Activated naive CD4-positive, alpha-beta T cell (primary cell): ENCODE measurements around the gene CCNY.
"Not testable (repeated sequence)": the region's sequence is repeated elsewhere in the genome, so short reads cannot be mapped to it uniquely, and the experiment has no call there.

Experiments used
- DNase-seq, 4 experiments: peaks; one replicate each; lab custom pipeline; 2025; lab: John Stamatoyannopoulos, UW

CCNY gene

DNA sequence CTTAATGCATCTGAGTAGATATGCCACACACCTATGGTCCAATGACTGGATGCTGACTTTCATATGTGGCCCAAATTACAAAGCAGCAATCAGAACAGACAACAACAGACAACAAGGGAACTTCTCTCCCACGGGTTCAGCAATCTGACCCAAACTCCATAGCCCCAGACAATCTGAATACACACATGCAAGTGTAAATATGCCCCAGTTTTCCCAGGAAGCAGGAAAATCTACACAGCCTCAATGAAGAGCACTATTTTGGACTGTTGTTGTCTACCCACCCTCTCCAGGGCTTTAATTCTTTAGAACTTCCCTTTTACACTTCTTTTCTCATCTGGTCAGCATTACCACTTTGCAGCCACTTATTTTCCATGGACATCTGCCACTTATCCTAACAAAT is 2.0 kb upstream of the CCNY start:
- DNase-seq, result no peak

DNA sequence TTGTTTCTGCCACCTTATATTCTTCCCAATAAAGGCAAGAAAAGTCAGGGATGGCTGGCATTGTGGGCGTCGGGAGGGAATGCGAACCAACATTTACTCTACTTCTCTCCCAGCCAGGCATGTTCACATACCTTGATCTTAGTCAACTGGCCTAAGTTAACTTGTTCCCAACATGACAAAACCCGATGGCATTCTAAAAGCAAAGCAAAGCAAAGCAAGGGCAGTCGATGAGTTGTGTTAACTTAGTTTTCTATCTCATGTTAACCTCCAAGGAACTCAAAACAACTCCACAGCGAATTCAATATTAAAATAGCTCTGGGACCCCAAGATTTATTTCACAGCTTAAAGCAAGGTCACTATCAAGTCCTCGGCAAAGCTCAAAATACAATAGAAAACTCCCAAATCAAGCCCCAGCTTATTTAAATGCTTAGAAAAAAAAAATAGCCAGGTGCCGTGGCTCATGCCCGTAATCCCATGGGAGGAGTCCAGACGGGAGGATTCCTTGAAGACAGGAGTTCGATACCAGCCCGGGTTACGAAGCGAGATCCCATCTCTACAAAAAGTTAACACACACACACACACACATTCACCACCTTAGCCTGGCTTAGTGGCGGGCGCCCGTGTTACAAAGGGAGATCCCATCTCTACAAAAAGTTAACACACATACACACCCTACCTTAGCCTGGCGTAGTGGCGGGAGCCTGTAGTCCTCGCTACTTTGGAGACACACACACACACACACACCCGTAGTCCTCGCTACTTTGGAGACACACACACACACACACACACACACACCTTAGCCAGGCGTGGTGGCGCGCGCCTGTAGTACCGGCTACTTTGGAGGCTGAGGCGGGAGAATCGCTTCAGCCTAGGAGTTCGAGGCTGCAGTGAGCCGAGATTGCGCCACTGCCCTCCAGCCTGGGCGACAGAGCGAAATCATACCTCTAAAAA is 901 bp upstream of the CCNY start:
- DNase-seq, result peak in 1 of 4 experiments; percentile 23

DNA sequence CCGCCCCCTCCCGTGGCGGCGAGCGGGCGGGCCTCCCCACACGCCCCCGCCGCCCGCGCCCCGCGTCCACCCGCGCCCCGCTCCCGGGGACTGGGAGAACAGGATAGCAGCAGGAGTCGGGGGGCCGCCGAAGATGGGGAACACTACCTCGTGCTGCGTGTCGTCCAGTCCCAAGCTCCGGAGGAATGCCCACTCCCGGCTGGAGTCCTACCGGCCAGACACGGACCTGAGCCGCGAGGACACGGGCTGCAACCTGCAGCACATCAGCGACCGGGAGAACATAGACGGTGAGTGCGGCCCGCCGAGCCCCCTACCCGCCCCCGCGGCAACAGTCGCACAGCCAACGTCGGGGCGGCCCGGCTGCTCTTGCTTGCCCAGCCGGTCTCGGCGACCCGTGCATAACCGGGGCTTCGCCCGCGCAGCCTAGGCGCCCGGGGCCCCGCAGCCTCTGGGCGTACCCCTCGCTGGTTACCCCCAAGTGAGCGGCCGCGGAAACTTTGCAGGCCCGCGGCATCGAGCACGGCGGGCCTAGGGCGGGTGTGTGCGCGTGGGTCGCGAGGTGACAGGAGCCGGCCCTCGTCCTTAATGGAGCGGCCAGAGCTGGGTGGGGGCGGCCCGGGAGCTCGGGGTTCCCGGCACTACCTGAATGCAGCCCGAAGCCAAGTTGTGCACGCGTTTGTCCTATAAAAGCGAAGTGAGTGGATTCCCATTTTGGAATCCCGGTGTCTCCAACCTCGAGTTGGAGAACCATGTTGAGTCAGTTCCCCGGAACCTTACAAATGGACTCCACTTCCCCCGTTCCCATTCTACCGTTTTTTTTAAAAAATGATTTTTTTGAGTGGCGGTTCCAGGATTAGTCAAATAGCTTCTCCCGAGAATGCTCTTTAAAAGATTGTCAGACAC is 863 bp downstream of the CCNY start:
- DNase-seq, result peak in 1 of 4 experiments; percentile 27

DNA sequence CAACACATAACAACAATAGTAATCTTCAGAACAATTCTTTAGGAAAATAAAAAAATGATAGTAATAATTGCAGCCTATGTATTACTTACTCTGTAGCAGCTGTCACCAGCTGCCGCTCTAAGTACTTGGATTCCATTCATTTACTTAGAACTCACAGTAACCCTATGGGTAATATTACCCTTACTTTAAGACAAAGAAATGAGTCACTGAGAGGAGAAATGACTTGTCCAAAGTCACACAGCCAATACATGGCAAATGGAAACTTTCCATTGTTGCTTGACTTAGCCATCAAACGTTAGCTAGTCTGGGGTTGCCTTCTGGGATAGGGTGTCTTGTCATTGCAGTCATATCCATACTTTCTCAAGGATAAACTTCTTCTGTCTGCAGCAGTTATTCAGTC is 3.6 kb downstream of the CCNY start:
- no peak for DNase-seq

DNA sequence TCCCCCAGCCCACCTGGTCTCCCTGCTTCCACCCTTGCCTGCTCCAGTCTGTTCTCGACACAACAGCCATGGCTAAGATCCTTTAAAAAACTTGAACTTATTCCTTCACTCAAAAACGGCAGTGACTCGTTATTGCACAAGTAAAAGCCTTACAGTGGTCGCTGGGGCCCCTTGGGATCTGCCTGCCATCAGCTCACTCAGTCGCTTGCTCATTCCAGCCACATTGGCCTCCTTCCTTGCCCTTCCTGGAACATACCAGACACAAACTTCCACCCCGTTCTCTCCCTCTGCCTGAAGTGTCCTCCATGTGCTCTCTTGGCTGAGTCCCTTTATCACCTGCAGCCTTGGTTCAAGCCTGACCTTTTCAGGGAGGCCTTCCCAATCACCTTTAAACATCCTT is 4.7 kb downstream of the CCNY start:
- no peak for DNase-seq

DNA sequence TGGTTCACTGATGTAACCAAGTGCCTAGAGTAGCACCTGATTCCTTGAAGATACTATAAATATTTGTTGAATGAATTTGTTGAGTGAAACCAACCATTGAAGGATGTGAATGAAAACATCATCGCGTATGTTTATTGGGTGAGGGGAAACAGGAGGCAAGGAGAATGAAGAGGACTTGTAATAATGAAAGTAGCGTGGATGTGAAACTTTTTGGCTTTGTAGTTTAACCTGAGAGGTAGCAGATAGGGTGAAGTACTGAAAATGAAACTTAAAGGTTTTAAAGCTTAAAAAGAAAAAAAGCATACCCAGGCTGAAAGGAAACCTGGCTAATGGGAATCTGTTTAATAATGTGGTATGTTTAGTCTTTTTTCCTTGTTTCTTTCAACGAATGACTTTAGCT is 5.2 kb downstream of the CCNY start:
- no peak for DNase-seq

DNA sequence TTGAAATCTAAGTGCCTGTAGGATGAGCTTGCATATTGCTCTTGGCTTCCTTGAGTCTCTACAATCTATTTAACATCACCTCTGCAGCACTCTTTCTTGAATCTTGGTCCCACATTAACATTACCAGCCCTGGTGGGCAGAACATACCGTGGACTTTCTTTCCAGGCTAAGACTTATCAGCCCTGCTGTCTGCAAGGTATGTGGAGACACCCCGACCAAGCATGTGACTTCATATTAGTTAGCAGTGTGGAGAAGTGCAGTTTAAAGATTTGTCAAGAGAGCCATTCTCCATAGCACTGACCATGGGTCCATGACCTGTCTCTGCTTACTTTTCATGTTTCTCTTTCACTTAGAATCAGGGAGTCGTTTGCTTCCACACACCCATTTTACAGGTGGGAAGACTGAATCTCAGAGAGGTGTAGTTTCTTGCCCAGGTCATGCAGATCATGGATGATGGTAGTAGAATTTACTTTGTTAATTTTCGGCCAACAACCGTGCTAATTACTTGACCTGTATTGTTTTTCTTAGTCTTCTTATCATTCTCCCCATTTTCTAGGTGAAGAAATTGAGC is 6.0 kb downstream of the CCNY start:
- DNase-seq, result no peak

DNA sequence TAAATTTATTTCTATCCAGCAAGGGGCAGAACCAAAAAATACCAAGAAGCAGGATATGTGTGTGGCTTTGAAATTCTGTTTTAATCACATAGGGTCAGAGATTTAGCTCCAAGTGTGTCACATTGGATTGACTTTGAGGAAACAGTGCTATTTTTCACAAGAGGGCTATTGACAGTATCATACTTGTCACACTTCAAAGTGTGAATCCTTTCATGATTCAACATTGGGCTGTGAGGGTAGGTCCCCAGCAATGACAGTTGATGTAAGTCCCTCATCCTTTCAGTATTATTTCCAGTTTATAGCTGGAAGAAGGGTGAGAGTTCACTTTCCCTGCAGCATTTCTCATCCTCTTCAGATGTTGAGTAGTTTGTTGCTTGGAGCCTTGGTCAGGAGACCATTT is 7.4 kb downstream of the CCNY start:
- DNase-seq, result no peak

DNA sequence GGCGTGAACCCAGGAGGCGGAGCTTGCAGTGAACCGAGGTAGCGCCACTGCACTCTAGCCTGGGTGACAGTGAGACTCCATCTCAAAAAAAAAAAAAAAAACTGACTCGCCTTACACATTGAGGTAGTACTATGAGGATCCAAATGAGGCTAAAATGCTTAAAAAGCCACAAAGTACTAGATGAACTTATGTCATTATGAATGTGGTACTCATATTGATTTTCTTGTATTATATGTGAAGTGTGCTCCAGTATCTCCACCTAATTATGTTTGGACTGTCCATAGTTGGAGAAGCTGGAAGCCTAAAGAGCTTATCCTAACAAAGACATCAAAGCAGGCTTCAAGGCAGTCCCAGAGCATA is 9.1 kb downstream of the CCNY start:
- no peak for DNase-seq

DNA sequence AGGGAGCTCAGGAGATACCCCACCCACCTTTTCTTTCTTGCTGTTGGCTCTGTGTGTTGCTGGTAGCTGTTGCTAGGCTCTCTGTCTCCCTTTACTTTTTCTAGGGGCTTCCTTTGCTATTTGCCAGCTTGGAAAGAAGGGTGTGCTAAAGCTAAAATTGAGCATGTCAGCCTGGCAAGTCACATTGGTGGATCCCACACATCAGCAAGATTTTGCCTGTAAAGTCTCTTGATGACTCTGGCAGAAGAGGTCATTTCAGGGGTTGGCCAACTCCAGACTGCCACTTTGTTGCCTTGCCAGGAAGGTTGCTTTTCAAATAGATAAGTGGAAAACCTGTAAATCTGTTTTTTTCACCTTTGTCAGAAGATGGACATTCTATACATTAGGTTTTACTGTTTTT is 9.9 kb downstream of the CCNY start:
- DNase-seq, result no peak

DNA sequence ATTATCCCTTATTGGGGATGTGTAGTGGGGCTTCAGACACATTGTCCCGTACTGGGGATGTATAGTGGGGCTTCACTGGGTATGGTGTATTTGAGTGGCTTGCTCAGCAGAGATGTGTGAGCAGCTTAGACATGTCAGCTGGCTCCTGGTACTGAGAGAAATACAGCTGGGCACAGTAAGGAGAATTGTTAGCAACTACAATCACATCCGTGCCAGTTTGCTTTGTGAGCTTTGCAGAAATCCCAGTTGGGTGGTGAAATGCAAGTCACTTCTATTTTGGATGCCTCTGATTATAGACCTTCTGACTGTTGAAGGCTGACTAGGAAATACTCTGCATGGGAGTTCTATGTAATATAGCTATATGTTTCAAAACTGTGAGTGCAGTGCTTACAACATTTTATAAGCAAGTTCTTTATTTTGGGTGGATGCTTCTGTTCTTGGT is 10.8 kb downstream of the CCNY start:
- no peak for DNase-seq

DNA sequence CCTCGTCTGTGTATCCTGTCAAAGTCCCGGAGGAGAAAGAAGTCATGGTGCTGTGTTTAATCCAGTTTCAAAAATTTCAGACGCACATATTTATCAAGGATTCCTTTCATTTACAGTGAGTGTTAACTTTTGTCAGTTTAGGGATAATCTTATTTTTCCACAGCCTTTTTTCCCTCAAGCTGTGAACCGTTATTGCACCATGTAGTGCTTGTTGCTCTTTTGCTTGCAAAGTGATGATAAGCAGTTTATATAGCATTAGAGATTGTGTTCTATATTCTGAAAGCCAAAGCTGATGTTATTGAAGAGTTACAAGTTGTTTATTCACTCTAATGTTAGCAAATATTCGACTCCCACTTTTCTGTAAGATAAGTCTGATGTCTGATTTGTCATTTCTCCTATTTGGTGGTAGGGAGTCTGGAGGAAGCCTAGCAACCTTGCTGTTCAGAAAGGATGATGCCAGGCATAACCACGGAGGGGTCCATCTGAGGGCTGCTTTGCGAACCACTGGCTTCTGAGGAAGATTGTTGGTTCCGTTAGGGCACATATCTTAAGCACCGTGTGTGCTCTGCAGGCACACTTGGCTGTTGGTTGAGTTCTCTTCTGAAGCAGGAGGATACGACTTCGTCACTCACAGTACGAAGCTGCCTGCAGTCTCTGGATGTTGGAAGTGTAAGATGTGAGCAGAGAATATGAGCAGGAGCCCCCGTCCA is 11.7 kb downstream of the CCNY start:
- no peak for DNase-seq

DNA sequence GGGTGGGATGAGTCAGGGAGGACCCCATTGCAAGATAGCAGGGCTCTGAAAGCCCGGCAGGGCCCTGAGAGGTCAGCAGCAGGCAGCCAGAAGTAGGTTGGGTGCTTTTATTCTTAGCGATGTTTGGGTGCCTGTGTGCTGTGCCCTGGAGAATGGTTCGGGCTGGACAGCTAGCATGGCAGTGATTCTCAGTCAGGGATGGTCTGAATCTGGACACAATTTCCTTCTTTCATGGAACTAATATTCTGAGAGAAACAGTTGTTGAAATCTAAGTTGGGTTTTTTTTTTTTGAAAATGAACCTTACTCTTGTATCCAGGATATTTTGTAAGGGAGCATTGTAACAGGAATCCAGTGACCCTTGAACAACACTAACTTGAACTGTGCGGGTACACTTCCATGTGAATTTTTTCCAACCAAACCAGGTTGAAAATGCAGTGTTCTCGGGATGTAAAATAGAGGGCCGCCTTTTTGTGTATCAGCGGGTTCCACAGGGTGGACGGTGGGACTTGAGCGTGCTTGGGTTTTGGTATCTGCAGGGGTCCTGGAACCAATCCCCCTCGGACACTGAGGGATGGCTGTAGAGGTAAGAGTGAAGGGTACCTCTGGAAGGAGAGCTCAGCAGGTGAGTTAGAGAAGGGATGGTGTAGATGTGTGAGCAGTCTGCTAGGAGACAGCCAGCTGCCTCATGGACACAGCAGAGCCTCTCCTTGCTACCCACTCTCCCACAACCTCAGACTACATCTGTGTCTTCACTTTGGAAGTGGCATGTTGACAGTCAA is 12.5 kb downstream of the CCNY start:
- no peak for DNase-seq

DNA sequence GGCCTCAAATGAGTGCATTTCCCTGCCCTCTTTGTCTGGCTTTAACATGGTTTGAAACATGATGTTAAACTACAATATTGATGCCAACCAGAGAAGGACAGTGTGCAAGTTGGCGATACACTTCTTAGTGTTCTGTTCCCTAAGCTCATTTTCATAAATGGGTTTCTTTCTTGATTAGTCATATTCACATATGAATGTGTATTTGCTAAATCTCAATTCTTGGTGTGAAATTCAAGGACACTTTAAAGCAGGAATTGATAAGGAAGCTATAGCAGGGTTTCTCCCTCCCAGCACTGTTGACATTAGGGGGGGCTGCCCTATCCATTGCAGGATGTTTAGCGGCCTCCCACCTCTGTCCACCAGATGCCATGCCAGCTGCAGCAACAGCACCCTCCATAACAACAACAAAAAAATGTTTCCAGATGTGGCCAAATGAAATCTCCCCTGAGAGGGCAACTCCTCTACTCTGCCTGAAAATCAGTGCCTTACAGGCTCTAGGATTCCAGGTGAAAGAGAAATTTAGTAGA is 13.1 kb downstream of the CCNY start:
- DNase-seq, result no peak

DNA sequence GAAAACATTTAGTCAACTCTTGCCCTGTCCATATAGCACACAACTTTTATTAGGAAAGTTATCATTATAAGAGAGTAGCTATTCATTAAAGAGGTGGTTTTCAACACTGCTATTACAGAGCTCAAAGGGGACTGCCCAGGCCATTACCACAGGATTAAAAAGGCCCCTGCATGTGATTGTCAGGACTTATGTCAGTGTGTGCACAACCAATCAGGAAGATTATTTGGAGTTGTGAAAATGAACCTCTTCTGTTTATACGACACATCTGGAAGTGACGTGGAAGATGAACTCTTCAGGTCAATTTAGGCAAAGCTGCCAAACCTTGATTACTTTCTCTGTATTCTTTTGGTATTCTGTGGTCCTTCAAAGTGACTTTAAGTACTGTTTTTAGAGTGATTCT is 14.7 kb downstream of the CCNY start:
- no peak for DNase-seq

DNA sequence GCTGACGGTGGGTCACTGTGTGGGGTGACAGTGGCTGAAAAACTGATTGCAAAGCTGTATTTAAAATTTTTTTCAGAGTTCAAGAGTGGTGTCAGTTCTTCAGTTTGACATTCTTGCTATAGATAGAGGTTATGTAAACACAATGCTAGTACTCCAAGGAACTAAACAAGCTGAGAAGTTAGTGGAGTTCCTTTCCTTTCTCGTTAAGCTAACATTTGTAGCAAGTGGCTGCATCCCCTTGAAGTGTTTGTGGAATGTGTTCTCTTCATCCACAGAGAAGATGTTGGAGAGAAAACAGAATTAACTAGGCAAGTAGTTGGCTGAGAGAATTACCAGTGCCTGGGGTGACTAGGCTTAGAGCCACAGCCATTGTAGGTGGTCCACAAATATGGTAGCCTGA is 15.8 kb downstream of the CCNY start:
- DNase-seq, result no peak

DNA sequence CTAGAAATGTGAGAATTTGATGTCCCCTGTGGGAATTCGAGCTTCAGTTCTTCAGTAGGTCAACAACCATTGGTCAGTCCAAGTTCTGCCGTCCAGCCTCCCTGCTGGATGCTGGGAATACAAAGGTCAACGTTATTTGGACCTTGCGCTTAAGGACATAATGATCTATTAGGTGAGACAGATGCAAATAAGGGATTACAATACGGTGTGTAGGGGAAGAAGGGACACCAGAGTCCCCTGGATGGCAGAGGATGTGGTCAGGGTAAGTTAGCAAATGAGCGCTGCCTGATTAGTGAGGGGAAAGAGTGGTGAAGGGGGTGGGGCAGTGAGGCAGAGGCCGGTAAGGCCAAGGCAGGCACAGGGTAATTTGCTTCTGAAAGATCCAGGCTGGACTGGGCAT is 16.2 kb downstream of the CCNY start:
- DNase-seq, result no peak

DNA sequence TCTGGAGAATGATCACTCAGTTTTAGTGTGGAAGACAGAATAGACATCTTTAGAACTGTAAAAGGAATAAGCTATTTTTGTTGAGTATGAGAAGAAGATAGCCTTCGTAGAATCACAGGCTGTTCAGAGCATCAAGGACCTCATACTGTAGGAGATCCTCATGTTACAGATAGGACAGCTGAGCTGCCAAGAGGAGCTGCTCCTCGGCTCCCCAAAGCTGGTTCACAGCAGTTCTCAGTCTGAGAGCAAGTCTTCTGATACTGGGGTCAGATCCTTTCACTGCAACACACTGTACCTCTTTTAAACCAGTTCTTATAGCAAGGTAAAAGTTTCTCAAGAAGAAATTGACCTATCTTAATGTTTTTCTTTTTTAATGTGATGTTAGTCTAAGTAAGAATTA is 17.1 kb downstream of the CCNY start:
- no peak for DNase-seq

DNA sequence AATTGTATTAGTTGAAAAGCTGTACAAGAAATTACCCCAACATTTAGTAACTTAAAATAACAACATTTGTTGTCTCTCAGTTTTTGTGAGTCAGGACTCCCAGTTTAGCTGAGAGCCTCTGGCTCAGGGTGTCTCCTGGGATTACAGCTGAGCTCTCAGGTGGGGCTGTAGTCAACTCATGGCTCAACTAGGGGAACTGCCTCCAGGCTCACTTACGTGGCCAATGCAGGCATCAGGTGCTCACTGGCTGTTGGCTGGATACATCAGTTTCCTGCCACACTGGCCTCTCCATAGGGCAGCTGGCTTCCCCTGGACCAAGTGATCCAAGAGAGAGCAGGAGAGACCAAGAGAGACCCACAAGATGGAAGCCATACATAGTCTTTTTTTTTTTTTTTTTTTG is 17.5 kb downstream of the CCNY start:
- DNase-seq, result no peak

DNA sequence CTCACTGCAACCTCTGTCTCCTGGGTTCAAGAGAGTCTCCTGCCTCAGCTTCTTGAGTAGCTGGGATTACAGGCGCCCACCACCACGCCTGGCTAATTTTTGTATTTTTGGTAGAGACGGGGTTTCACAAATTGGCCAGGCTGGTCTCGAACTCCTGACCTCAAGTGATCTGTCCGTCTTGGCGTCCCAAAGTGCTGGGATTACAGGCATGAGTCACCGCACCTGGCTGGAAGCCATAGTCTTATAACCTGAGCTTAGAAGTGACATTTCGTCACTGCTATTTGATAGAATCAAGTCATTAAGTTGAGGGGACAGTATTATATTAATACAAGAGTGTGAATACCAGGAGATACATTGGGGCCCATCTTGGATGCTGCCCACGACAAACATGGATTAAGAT is 17.9 kb downstream of the CCNY start:
- not testable (repeated sequence) for DNase-seq
